Neural cell (in vitro differentiated cells): Measurements from ENCODE around the gene PGA4. TPM values are rescaled to one million over a fixed set of nuclear protein-coding genes. Genes with fewer than 3 reads are reported as not detected.
"Not testable (repeated sequence)": the region's sequence is repeated elsewhere in the genome, so short reads cannot be mapped to it uniquely, and the experiment has no call there.

Experiments used
- H2AFZ ChIP-seq: fragments of 200-600, 300-800 bp; sonication (generic), shearing (Covaris generic); 2 replicates; pipeline ENCODE4 v1.6.0; 2014; ENCODE audit warnings: low read depth, mild to moderate bottlenecking, antibody characterized with exemption, low read length, moderate library complexity
- H3F3A ChIP-seq: fragments of 200-600 bp; shearing (Covaris generic); 2 replicates; pipeline ENCODE4 v1.6.1; 2016; ENCODE audit warnings: mild to moderate bottlenecking, moderate library complexity, mixed read lengths, antibody characterized with exemption, low read length; ENCODE audit not compliant: insufficient read depth, poor library complexity, severe bottlenecking
- H3K27ac ChIP-seq: fragments of 200-600, 300-800 bp; sonication (generic), shearing (Covaris generic); 2 replicates; pipeline ENCODE4 v1.5.1; 2014; ENCODE audit warnings: mild to moderate bottlenecking, low read length, moderate library complexity
- H3K27me3 ChIP-seq: fragments of 300-800, 200-600 bp; sonication (generic), shearing (Covaris generic); 2 replicates; pipeline ENCODE4 v1.6.0; 2014; ENCODE audit warnings: mild to moderate bottlenecking, low read depth, low read length, moderate library complexity; ENCODE audit not compliant: insufficient read depth
- H3K36me3 ChIP-seq: fragments of 300-800, 200-600 bp; sonication (generic), shearing (Covaris generic); 2 replicates; pipeline ENCODE4 v1.5.1; 2014; ENCODE audit warnings: mild to moderate bottlenecking, antibody characterized with exemption, low read length, moderate library complexity; ENCODE audit not compliant: insufficient read depth
- H3K4me2 ChIP-seq: fragments of 300-800, 200-600 bp; sonication (generic), shearing (Covaris generic); 2 replicates; pipeline ENCODE4 v1.6.0; 2014; ENCODE audit warnings: mild to moderate bottlenecking, low read length
- H3K4me3 ChIP-seq: fragments of 300-800, 200-600 bp; sonication (generic), shearing (Covaris generic); 2 replicates; pipeline ENCODE4 v1.5.1; 2014; ENCODE audit warnings: mild to moderate bottlenecking, low read length, moderate library complexity
- H3K79me2 ChIP-seq: fragments of 200-600 bp; shearing (Covaris generic); replicated peaks from 2 replicates; pipeline ENCODE4 v1.6.0; 2014; ENCODE audit warnings: mild to moderate bottlenecking, low read length, moderate library complexity; ENCODE audit not compliant: insufficient read depth
- H3K9ac ChIP-seq: fragments of 300-800, 200-600 bp; sonication (generic), shearing (Covaris generic); 2 replicates; pipeline ENCODE4 v1.6.1; 2016; ENCODE audit warnings: mild to moderate bottlenecking, low read length, mixed read lengths
- H3K9me2 ChIP-seq: fragments of 200-600 bp; shearing (Covaris generic); 2 replicates; pipeline ENCODE4 v1.6.1; 2016; ENCODE audit warnings: mild to moderate bottlenecking, low read length, mixed read lengths; ENCODE audit not compliant: insufficient read depth
- H3K9me3 ChIP-seq: fragments of 200-600, 300-800 bp; sonication (generic), shearing (Covaris generic); 2 replicates; pipeline ENCODE4 v1.6.1; 2016; ENCODE audit warnings: mild to moderate bottlenecking, mixed run types, low read length, moderate library complexity, mixed read lengths
- H4K20me1 ChIP-seq: fragments of 200-600 bp; shearing (Covaris generic); 2 replicates; pipeline ENCODE4 v1.6.1; 2016; ENCODE audit warnings: mild to moderate bottlenecking, mixed run types; ENCODE audit not compliant: insufficient read depth
- polyA plus RNA-seq: library from polyadenylated mRNA; depleted of rRNA; stranded (reverse); fragments of >200 nt; gene quantifications from 2 replicates; pipeline ENCODE4 v1.2.3, GENCODE V29; 2014

PGA4 gene
- polyA plus RNA-seq, 1 donor from 2014 or later: not detected

GRCh38 chr11:61241526-61241925, 19.4 kb downstream of the PGA4 start:
- not testable (repeated sequence) for H3K4me3 ChIP-seq, H3K79me2 ChIP-seq, H3K27ac ChIP-seq, H2AFZ ChIP-seq, H3K9me2 ChIP-seq, H3K27me3 ChIP-seq, H3K36me3 ChIP-seq, H4K20me1 ChIP-seq, H3K4me2 ChIP-seq, H3K9ac ChIP-seq, H3K9me3 ChIP-seq, H3F3A ChIP-seq

GRCh38 chr11:61245284-61245964, 23.3 kb downstream of the PGA4 start:
- not testable (repeated sequence) for H2AFZ ChIP-seq, H3K79me2 ChIP-seq, H3K9me2 ChIP-seq, H3K27me3 ChIP-seq, H3K27ac ChIP-seq, H3K9ac ChIP-seq, H3K4me3 ChIP-seq, H3K9me3 ChIP-seq, H3K4me2 ChIP-seq, H3K36me3 ChIP-seq, H4K20me1 ChIP-seq, H3F3A ChIP-seq

GRCh38 chr11:61248071-61248470, 25.9 kb downstream of the PGA4 start:
- not testable (repeated sequence) for H3K4me3 ChIP-seq, H3K36me3 ChIP-seq, H3K27ac ChIP-seq, H3K27me3 ChIP-seq, H3K4me2 ChIP-seq, H2AFZ ChIP-seq, H3K9me2 ChIP-seq, H3K79me2 ChIP-seq, H3K9ac ChIP-seq, H3F3A ChIP-seq, H4K20me1 ChIP-seq, H3K9me3 ChIP-seq

DNA sequence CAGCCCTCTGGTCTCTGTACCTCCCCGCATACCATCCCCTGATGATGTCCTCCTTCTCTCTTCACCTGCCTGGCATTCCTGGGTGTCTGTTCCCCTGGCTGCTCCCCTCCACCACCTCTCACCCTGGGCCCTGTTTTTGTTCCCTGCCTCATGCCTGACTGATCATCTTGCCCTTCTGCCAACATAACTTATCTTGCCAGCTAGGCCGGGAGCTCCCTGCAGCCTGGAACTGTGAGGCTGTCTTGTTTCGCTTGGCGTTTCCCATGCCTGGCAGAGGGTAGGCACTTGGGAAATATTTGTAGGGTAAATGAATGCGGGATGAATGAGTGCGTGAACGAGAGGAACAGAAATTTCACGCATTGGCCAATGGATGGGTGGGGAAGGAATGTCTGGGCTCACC, 27.1 kb downstream of the PGA4 start:
- H3K9ac ChIP-seq, H3K27ac ChIP-seq: not testable (repeated sequence)

DNA sequence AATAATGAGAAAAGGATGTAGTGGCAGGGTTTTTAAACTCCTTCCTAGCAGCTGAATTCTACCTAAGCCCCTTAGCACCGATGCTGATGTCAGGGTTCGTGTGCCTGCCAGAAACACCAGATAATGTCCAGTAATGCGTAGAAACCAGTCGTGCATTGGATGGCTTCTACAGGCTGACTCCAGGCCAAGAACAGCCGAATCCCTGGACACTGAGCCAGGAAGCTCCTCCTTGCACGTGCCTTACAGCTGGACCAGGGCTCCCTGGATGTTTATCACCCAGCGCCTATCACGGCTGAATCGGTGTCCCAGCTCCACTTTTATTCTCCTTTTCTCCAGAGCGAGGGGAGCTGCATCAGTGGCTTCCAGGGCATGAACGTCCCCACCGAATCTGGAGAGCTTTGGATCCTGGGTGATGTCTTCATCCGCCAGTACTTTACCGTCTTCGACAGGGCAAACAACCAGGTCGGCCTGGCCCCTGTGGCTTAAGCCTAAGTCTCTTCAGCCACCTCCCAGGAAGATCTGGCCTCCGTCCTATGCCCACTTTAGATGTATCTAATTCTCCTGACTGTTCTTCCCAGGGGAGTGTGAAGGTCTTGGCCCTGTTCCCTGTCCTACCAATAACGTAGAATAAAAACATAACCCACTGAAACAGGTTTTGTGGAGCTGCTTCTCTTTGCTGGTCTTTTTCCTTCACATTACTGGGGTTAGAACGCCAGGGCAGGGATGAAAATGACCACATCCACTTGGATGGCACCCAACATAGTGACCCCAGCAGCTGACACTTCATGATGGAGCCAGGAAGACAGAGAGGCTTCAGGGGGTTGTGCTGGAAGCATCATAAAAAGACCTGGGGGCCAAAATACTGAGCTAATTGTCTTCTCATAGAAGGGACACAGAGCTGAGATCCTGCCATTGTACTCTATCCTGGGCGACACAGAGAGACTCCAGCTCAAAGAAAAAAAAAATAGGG, 28.9 kb downstream of the PGA4 start:
- not testable (repeated sequence) for H3K4me2 ChIP-seq, H3K27me3 ChIP-seq, H3K9me3 ChIP-seq, H3K9me2 ChIP-seq, H3K36me3 ChIP-seq, H3K27ac ChIP-seq, H4K20me1 ChIP-seq, H3K9ac ChIP-seq, H2AFZ ChIP-seq, H3K79me2 ChIP-seq, H3F3A ChIP-seq, H3K4me3 ChIP-seq

More for the DNA sequence above, 27.1 kb downstream of the PGA4 start:
- not testable (repeated sequence) for H2AFZ ChIP-seq, H3K4me3 ChIP-seq, H3K27me3 ChIP-seq, H4K20me1 ChIP-seq, H3K4me2 ChIP-seq, H3K36me3 ChIP-seq, H3K79me2 ChIP-seq, H3F3A ChIP-seq, H3K9me2 ChIP-seq, H3K9me3 ChIP-seq

DNA sequence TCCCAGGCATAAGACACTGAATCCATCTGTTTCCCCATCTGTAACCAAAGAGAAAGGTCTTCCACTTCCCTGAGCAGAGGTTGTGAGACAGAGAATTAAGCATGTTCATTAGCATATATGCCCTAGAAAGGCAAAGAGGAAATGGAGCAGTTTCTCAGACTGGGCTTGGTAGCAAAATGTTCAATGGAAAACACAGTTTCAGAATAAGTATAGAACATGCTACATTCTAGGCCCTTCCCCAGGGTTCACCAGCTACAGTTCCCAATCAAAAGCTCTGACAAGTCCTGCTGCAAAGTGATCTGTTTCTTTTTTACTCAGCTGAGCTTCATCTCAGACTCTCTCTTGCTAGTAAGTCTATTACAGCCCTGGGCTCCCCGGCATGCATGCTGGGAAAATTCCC, 30.2 kb downstream of the PGA4 start:
- H2AFZ ChIP-seq, H3K4me3 ChIP-seq, H3F3A ChIP-seq, H3K79me2 ChIP-seq, H3K36me3 ChIP-seq, H3K27ac ChIP-seq, H3K4me2 ChIP-seq, H3K27me3 ChIP-seq, H3K9me2 ChIP-seq, H4K20me1 ChIP-seq, H3K9ac ChIP-seq, H3K9me3 ChIP-seq: not testable (repeated sequence)
